ELR (cell line): Measurements from ENCODE around the gene SLC6A7.

Source experiments
- DNase-seq: peaks from one replicate; pipeline ENCODE4 v3.0.0-alpha.2; 2015; ENCODE audit warnings: low read depth

The SLC6A7 gene

DNA sequence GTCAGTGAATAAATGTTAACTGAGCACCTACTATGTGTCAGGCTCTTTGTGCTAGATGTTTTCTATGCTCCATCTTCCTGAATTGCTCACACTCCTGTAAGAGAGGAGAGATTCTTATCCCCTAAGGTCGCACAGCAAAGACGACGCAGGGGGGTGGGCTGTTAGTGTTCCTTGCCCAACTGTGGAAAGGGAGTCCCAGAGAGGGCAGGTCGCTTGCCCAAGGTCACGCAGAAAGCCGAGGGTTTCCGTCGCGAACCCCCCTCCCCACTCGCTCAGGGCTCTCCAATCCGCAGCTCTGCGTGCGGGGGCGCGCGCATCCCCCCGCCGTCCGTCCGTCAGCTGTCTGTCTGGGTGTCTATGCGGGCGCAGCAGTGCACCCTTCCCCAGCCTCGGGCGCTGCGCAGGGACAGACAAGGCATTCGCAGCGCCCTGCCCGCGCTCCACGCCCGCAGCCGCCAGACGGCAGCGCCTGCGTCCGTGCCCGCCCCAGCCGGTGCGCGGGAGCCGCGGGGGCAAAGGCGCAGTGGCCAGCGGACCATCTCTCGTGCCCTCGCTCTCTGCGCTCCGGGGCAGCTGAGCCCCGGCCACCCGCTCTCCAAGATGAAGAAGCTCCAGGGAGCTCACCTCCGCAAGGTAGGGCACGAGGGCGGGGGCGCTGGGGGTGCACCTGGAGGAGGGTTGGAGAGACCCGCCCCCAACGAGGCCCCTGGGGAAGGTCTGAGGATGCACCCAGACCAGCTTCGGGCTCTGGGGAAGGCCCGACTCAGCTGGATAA is at the start of gene SLC6A7:
Gene SLC6A7, plus strand, starts transcription at position 335 of the 775 bp plus-strand sequence. Its CDS starts 266 bp downstream, at position 601.
- no peak for DNase-seq

DNA sequence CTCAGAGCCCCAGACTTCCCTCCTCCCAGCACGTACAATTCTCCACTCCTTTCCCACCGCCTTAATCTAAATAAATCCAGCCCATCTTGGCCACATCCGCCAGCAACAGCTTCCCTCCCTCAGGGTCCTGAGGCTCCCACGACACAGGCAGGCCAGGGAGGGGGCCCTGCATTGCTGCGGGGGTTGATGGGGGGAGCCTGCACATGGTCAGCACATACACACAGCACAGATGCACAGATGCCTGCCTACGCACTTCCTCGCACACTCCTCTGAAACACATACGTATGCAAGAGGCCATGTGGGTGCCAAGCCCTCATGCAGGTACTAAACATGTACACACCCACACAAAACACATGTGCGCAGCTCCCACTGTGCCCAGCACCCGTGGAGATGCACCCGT is 49.0 kb upstream of the SLC6A7 start:
- DNase-seq: peak; percentile 85

DNA sequence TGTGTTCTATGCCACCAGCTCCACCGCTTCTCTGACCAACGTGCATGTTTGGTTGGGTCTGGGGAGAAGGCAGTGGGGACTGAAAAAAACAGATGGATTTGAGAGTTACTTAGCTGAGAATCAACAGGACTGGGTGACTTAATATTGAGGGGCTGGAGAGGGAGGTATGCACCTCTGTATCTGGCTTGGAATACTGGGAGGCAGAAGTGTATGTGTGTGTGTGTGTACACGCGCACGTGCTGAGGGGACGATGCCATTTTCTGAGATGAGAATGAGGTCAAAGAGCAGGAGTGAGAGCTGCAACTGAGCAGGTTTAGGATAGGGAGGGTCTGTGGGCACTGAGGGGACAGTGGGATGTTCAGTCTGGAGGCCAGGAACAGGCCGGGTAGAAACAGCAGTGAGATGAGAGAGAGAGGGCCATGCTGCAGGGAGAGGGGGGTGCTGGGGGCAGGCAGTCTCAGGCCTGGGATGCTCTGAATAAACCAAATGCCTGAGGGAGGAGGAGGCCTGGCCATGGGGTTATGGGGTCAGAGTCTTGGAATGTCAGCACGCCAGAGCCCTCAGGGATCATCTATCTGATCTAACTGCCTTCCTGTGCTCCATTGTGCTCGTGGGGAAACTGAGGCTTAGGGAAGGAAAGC is 48.2 kb upstream of the SLC6A7 start:
- DNase-seq: peak; percentile 92

DNA sequence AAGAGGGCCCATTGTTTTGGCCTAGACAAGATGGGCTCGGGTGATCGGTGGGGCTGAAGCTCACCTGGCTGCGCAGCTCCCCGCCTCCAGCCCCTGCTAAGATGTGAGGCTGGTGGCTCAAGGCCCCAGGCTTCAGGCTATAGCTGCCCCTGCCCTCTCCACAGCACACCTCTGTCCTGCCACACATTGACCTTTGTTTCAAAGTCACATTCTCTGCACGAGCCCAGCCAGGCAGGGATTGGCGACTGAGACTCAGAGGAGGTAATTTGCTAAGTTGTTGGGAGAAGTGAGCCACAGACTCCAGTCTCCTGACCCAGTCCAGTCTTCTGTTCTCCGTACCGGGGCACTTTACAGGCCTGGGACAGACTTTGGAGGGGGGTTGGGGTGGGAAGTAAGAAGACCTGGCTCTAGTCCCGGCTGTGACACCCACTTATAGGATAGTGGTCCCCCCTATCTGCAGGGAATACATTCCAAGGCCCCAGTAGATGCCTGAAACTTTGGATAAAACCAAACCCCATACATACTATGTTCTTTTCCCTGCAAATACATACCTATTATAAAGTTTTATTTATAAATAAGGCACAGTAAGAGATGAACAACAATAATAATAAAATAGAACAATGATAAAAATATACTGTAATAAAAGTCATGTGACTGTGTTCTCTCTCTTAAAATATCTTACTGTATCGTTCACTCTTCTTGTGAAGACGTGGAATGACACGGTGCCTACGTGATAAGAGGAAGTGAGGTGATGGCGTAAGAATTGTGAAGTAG is 47.5 kb upstream of the SLC6A7 start:
- DNase-seq: peak; percentile 30

DNA sequence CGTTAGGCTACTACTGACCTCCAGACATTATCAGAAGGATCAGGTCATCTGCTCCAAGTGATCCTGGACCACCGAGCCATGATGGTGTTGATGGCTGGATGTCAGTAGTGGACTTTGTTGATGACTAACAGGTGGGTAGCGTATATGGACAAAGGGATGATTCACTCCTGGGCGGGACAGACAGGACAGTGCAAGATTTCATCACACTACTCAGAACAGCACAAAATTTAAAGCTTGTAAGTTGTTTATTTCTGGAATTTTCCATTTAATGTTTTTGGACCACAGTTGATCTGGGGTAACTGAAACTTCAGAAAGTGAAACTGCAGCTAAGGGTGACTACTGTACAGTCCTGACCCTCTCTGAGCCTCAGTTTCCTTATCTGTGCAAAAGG is 46.9 kb upstream of the SLC6A7 start:
- DNase-seq: peak; percentile 96

DNA sequence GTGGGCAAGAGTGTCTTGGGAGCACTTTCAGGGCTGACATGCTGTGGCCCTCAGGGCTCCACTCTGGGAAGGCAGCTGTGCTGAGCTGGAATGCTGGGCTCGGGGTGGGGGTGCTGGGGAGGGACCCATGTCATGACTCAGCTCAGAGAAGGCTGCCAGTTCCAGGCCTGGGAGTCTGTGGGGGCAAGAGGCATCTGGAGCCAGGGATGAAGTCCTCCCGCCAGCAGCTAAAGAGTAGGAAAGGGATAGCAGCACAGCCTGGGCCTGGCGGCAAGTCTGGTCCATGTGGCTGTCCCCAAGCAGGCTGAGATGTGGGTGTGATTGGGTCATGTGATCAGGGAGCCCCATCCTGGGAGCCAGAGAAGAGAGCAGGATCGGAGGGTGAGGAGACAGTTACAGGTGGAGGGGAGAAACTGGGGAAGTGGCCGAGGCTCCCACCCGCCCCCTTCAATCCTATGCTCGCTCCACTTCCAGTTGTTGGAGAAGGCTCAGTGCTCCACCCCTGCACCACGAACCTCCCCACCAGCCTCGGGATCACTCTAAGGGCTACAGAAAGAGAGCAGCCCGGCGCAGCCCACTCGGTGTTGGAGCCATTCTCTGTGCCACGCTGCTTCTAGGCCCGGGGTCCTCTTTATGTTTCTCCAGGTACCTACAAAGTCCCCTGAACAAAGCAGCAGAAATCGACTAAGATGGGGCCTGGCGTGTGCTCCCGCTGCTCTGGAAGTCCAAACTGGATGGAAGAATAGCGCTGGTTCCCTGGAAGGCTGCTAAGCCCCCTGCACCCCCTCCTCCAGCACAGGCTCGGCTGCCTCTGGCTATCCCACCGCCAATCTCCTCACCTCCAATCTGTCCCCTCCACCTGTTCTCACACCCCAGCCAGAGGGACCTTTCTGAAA is 46.3 kb upstream of the SLC6A7 start:
- peak; percentile 95 for DNase-seq

DNA sequence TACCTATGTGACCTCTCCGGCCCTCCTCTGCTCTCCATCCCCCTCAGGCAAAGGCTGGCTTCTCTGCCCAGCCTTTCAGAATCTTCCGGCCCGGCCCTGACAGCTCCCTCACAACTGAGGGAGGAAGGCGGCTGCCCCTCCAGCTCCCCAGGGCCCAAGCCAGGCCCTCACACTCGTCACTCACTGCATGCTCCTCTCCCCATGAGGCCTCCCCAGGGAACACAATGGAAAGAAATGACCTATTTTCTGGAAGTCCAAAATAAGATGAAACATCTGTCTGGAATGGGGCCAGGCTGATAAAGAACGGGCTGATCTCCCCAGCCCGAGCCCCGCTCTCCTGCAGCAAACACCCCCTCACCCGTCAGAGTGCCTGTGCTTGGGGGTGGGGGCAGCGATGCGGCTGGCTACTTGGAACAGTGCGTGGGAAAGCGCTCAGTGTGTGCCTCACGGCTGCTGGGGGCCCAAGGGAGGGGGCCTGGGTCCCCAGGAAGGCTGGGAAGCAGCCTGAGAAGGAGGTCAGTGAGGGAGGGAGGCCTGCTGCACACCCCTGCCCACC is 45.5 kb upstream of the SLC6A7 start:
- DNase-seq: no peak

DNA sequence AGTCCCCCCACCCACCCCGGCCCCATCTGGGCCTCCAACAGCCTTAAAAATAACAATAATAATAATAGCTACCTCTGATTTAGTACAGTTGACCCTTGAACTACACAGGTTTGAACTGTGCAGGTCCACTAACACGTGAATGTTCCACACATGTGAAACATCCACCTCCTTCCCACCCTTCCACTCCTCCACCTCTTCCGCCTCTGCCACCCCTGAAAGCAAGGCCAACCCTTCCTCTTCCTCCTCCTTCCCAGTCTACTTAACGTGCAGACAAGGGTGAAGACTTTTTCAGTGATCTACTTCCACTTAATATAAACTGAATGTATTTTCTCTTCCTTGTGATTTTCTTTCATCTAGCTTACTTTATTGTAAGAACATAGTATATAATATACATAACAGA is 45.0 kb upstream of the SLC6A7 start:
- DNase-seq: no peak

DNA sequence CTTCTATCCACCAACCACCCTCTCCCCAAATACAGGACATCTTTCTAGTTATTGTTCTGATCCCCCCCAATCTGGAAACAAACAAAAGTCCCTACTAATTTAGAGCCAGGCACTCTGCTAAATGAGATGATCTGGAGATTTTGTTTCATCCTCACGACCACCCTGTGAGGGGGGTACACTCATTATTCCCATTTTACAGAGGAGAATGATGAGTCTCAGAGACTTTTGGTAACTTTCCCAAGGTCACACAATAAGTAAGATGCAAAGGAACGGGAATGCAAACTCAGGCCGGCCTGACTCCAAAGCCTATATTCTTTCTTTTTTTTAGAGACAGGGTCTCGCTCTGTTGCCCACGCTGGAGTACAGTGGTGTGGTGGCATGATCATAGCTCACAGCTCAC is 43.6 kb upstream of the SLC6A7 start:
- DNase-seq: no peak

DNA sequence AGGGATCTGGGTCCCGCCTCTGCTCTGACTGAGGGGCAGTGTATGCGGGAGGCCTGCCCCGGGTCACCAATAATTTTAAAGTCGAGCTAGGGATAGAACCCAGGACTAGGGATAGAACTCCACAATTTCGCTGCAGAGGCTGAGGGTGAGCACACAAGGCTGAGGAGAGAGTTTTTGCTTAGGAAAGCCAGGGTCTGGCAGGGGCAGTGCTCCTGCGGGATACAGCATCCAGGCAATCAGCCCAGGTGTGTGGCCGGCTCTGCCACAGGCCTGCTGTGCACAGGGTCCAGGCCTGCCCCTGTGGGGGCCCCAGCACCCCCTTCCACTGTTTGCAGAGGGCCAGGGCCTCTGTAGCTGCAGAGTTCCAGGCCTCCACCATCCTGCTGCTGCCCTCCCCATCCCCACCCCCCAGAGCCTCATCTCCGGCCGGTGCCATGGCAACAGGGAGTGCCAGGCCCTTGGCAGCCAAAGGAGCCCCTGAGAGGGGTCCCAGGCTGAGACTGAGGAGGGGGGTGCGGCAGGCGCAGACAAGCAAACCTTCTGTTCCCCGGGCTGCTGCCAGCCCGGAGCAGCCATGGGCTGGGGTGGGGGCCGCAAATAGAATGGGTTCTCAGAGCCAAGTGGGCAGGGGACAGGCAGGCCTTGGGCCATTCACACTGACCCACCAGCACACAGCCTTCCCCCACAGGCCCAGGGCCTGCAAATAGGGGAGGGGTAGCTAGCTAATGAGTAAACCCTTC is 42.8 kb upstream of the SLC6A7 start:
- no peak for DNase-seq

DNA sequence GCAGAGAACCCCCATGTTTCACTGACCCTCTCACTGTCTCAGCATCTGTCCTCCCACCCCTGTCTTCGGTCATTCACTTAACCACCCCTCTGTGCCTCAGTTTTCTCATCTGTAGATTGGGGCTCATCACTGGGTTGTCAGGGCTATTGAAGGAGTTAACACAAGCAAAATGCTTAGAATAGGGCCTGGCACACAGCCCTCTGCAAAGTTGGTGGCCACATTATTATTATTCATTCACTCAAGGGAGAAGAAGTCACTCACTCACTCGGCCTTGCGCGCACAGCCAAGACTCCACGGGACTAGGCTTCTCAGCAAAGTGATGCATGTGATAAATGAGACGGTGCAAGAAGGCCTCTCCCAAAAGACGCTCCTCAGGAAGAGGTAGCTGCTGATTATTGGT is 42.2 kb upstream of the SLC6A7 start:
- DNase-seq: no peak

DNA sequence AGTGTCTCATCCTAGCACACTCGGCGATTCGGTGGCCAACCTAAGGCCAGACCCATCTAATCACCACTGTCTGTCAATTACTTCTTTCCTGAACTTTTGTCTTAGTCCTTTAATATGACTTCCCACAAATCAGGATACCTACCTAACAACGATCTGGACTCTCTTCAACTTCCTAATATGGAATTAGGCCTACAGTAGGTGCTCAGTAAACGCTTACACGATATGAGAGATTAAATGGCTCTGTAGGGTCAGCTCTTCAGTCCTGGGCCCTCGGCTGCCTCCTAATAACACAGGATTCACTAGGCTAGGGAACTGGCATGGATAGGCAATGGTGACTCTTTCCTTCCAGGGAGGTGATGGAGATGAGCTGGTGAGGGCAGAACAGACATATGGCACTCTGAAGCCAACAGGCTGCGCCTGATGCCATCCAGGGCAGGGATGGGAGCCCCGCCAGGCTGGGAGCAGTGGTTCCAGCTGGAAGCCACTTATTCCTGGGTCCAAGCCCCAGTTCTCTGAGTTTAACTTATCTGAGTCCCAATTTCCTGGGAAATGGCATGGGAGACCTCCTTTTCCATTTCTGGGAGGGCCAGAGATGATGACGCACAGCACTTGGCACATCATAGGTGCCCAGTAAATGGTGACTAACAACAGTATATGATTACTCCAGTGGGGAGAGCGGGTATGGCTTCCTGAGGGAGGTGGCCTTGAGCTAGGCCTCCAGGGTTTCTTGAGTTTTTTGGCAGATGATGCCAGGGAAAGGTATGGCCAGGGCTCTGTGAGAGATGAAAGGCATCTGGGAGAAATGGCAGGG is 41.5 kb upstream of the SLC6A7 start:
- DNase-seq: peak; percentile 63

DNA sequence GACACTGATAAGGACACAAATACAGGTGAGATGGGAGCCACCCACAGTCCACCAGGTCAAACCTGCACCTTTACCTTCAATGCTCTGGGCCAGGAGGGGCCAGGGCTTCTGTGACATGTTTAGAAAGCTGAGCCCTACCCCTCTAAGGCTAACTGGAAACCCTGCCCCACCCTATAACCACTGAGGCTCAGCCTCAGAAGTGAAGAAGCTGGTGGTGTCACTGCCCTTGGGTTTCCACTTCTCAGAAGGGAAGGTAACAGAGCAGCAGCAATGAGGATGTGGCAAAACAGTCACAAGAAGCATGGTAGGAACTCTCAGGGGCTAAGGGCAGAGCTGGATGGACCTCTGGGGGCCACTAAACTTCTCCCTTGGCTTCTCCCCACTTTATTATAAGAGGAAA is 40.2 kb upstream of the SLC6A7 start:
- no peak for DNase-seq

DNA sequence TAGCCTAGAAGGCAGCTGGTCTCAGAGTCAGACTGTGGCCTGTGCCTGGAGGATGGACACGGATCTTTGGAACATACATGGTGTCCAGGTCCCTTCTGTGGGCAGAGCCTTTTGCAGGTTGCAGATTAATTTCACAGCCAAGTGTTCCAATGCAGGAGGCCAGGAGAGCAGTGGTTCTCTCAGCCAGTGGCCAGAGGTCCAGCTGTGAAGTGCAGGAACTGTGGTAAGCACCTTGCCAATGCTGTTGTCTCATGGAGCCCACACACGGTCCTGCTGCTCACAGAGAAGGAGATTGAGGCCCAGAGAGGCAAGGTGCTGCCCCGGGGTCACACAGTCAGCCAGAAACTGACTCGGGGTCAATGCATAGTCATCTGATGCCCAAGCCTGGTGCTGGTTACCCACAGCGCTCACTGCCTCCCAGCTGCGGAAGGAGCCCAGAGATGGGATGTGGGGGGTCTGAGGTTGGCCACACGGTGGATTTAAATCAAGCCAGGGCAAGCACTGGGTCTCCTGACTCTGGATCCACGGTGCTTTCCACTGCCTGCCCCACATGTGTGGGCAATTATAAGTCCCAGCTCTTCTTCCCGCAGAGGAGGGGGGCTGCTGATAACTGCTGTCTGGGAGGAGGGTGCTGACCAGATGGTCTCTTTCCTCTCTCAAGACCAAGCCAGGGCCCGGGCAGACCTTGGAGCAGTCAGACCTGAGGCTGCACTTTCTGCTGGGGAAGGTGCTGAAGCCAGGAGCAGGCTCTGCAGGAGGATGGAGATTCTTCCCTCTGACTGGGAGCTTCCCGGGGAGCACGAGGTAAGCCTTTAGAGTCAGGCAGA is 37.0 kb upstream of the SLC6A7 start:
- DNase-seq: no peak

DNA sequence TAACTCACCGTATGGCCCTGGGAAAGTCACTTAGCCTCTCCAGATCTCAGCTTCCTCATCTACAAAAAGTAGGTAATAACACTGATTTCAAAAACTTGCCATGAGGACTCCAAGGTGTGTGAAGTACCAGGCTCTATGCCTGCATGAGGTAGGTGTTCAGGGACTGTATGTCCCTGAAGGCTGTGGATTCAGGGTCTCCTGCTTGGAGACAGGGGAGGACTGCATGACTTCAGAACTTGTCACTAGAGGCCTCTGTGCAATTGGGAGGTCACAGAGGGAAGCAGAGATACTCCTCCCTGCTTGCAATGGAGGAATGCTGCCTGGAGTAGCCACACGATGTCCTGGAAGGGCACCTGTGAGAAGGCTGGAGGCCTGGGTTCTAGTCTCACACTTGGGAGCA is 36.4 kb upstream of the SLC6A7 start:
- DNase-seq: no peak

DNA sequence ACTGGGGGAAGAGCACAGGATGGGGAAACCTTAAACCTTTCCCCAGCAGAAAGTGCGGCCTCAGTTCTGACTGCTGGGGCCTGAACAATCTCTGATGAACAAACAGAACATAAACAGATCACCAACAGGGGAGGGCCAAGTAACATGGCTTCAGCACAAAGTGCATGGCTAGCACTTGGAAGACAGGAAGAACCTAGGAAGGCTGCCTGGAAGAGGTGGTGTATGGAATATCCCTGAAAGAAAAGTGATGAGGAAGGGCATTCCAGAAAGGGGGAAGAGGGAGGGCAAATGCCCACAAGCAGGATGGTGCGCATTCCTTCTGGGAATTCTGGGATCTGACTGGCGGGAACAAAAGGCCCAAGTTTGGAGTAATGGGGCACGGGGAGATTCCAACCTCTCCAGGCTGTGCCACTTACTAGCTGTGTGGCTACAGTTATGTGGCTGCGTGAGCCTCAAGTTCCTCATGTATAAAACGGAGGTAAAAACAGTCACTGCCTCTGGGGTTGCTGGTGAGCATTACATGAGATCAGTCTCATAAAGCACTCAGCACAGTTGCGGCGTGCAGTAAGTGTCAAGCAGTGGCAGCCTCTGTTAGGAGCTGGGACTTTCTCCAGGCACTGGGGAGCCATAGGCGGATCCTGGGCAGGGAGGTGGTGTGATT is 35.8 kb upstream of the SLC6A7 start:
- DNase-seq: peak; percentile 80

DNA sequence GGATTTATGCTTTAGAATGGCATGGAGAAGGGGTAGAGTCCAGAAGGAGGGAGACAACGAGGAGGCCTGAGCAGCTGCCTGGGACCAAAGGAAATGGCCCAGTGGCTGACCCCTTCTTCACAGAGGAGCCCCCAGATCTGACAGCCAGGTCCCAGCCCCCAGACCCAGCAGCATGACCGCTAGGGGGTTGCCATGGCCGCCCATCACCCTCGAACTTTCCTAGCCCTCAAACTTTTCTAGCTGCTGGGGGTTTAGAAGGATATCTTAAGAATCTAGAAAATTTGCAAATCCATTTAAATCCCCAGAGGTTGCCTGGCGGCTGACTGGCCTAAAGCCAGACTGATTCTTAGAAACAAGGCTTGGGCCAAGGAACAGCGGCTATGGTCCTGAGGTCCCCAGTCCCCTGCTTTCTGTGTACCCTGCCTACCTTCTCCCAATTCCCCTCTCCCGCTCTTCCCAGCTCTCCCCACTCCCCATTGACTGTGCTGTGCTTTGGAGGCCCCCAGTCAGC is 35.2 kb upstream of the SLC6A7 start:
- DNase-seq: no peak

DNA sequence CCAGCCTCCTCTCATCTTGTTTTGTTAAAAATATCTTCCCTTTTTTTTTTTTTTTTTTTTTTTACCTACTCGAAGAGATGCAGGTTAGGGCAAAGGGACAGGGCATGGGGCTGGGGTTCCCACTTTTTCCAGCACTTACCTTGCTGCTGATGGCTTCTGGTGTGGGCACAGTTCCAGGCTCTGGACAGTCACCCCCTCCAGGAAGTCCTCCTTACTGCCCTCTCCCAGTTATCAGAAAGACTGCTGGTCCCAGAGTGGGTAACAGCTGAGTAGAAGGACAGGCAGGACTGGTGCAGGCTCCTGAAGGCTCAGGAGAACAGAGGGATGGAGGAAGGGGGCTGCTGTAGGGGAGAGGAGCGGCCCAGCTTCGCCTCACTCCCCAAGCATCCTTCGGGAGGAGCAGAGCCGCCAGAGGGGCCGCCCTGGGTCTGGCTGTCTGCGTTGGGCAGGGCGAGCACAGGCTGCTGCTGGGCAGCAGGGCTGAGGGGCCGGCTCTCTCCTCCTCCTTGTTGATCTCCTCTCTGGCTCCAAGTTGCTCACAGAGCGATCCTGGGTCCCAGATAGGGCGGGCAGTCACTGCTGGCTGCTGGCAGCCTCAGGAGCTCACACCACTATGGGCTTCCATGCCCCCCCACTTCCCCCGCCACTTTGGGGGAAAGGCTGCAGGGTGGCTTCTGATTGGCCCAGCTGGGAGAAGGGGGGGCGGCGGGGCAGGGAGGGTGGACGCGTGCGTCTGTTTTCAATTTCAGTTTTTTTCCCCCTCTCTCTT is 34.4 kb upstream of the SLC6A7 start, which contains the start of gene PDGFRB:
Gene PDGFRB, minus strand, starts transcription at position 588 of the 769 bp plus-strand sequence. CDS start 18,798 bp downstream, outside the sequence.
- DNase-seq: peak; percentile 76
